Measurements from ENCODE around the gene CORO2B.
A peak's percentile ranks its signal among the peaks of the same experiment; 100 is the strongest.

Gene CORO2B

GRCh38 chr15:68654786-68655560, 76.2 kb downstream of the CORO2B start:
- Histone ChIP-seq H3K36me3 (ENCODE audit: control insufficient read depth in 4 of 4, insufficient read depth in 4 of 4, low read length in 3 of 4) (no peaks in the 10 kb centered on the region), H3K9me3 (ENCODE audit: control extremely low read depth in 1 of 5, control insufficient read depth in 4 of 5, insufficient read depth in 2 of 5, low read depth in 1 of 5, low read length in 4 of 5) (no peaks in the 10 kb centered on the region), H3K4me1 (ENCODE audit: control extremely low read depth in 1 of 4, control insufficient read depth in 4 of 4, insufficient read depth in 4 of 4, low read length in 3 of 4) (peaks cover 3 to 34% (median 27%) of the 10 kb centered on the region in 4 experiments), H3K27me3 (replicated peaks in 2 of 5; ENCODE audit: control insufficient read depth in 4 of 5, insufficient read depth in 5 of 5, low read length in 4 of 5) (no peaks in the 10 kb centered on the region), H3K27ac (ENCODE audit: insufficient read depth in 1 of 2, low read depth in 1 of 2, low read length in 2 of 2, poor library complexity in 1 of 2, severe bottlenecking in 2 of 2) (no peak overlapping the region), H3K4me3 (ENCODE audit: control insufficient read depth in 1 of 7, extremely low read depth in 1 of 7, insufficient read depth in 4 of 7, low read depth in 2 of 7, low read length in 6 of 7) (no peak overlapping the region)
- 91% methylated on average over 7 of the region's 8 CpGs for WGBS (ENCODE audit: insufficient coverage)
- ChIA-PET POLR2A (no interaction called here), CTCF (interaction anchor here (0.9 to 1.9 kb wide), 8 partner anchors 9 to 269 kb away, joined by 3 to 10 read pairs (median 4); no protein-coding TSS in a partner anchor)
- DNase-seq: no peak

GRCh38 chr15:68655686-68656437, 77.1 kb downstream of the CORO2B start:
- ChIA-PET CTCF (interaction anchor here (0.9 to 1.8 kb wide), 4 partner anchors 10 to 268 kb away, joined by 3 to 6 read pairs (median 4); no protein-coding TSS in a partner anchor), POLR2A (no interaction called here)
- H3K27me3 ChIP-seq (replicated peaks in 2 of 5; ENCODE audit: control insufficient read depth in 4 of 5, insufficient read depth in 5 of 5, low read length in 4 of 5): no peaks in the 10 kb centered on the region
- peaks cover 3 to 34% (median 27%) of the 10 kb centered on the region in 4 experiments for H3K4me1 ChIP-seq (ENCODE audit: control extremely low read depth in 1 of 4, control insufficient read depth in 4 of 4, insufficient read depth in 4 of 4, low read length in 3 of 4)
- no peaks in the 10 kb centered on the region for H3K36me3 ChIP-seq (ENCODE audit: control insufficient read depth in 4 of 4, insufficient read depth in 4 of 4, low read length in 3 of 4)
- no peak overlapping the region for H3K27ac ChIP-seq (ENCODE audit: insufficient read depth in 1 of 2, low read depth in 1 of 2, low read length in 2 of 2, poor library complexity in 1 of 2, severe bottlenecking in 2 of 2)
- no peaks in the 10 kb centered on the region for H3K9me3 ChIP-seq (ENCODE audit: control extremely low read depth in 1 of 5, control insufficient read depth in 4 of 5, insufficient read depth in 2 of 5, low read depth in 1 of 5, low read length in 4 of 5)
- 100% methylated on average over 1 of the region's 8 CpGs for WGBS (ENCODE audit: insufficient coverage)
- H3K4me3 ChIP-seq (ENCODE audit: control insufficient read depth in 1 of 7, extremely low read depth in 1 of 7, insufficient read depth in 4 of 7, low read depth in 2 of 7, low read length in 6 of 7): no peak overlapping the region
- no peak for DNase-seq

GRCh38 chr15:68656438-68656739, 77.6 kb downstream of the CORO2B start:
- no peak for DNase-seq
- Histone ChIP-seq H3K36me3 (ENCODE audit: control insufficient read depth in 4 of 4, insufficient read depth in 4 of 4, low read length in 3 of 4) (no peaks in the 10 kb centered on the region), H3K4me3 (ENCODE audit: control insufficient read depth in 1 of 7, extremely low read depth in 1 of 7, insufficient read depth in 4 of 7, low read depth in 2 of 7, low read length in 6 of 7) (no peak overlapping the region), H3K4me1 (ENCODE audit: control extremely low read depth in 1 of 4, control insufficient read depth in 4 of 4, insufficient read depth in 4 of 4, low read length in 3 of 4) (peaks cover 3 to 34% (median 27%) of the 10 kb centered on the region in 4 experiments), H3K27me3 (replicated peaks in 2 of 5; ENCODE audit: control insufficient read depth in 4 of 5, insufficient read depth in 5 of 5, low read length in 4 of 5) (no peaks in the 10 kb centered on the region), H3K27ac (ENCODE audit: insufficient read depth in 1 of 2, low read depth in 1 of 2, low read length in 2 of 2, poor library complexity in 1 of 2, severe bottlenecking in 2 of 2) (no peak overlapping the region), H3K9me3 (ENCODE audit: control extremely low read depth in 1 of 5, control insufficient read depth in 4 of 5, insufficient read depth in 2 of 5, low read depth in 1 of 5, low read length in 4 of 5) (no peaks in the 10 kb centered on the region)
- CTCF ChIA-PET: interaction anchor here (1.3 kb wide), 1 partner anchor 17 kb away, joined by 6 read pairs; no protein-coding TSS in a partner anchor
- 100% methylated on average over 1 of the region's 1 CpG for WGBS (ENCODE audit: insufficient coverage)
- POLR2A ChIA-PET: no interaction called here

GRCh38 chr15:68658151-68658550, 79.4 kb downstream of the CORO2B start:
- Histone ChIP-seq H3K36me3 (ENCODE audit: control insufficient read depth in 4 of 4, insufficient read depth in 4 of 4, low read length in 3 of 4) (no peaks in the 10 kb centered on the region), H3K4me1 (ENCODE audit: control extremely low read depth in 1 of 4, control insufficient read depth in 4 of 4, insufficient read depth in 4 of 4, low read length in 3 of 4) (peaks cover 3 to 23% (median 19%) of the 10 kb centered on the region in 4 experiments), H3K27ac (ENCODE audit: insufficient read depth in 1 of 2, low read depth in 1 of 2, low read length in 2 of 2, poor library complexity in 1 of 2, severe bottlenecking in 2 of 2) (no peak overlapping the region), H3K4me3 (ENCODE audit: control insufficient read depth in 1 of 7, extremely low read depth in 1 of 7, insufficient read depth in 4 of 7, low read depth in 2 of 7, low read length in 6 of 7) (peak overlapping the region in 1 of 7 experiments; percentile 34), H3K9me3 (ENCODE audit: control extremely low read depth in 1 of 5, control insufficient read depth in 4 of 5, insufficient read depth in 2 of 5, low read depth in 1 of 5, low read length in 4 of 5) (no peaks in the 10 kb centered on the region), H3K27me3 (replicated peaks in 2 of 5; ENCODE audit: control insufficient read depth in 4 of 5, insufficient read depth in 5 of 5, low read length in 4 of 5) (no peaks in the 10 kb centered on the region)
- ChIA-PET POLR2A (no interaction called here), CTCF (interaction anchor here (1.2 to 4.2 kb wide), 3 partner anchors 8 to 109 kb away, joined by 3 to 27 read pairs (median 4); no protein-coding TSS in a partner anchor)
- peak in 2 of 3 donors; percentile 61 to 75 for DNase-seq
- 14% methylated on average over 6 of the region's 8 CpGs for WGBS (ENCODE audit: insufficient coverage)

GRCh38 chr15:68658641-68659358, 80.0 kb downstream of the CORO2B start:
- POLR2A ChIA-PET: no interaction called here
- CTCF ChIA-PET: interaction anchor here (0.7 to 4.2 kb wide), 5 partner anchors 7 to 110 kb away, joined by 3 to 27 read pairs (median 4); no protein-coding TSS in a partner anchor
- H3K4me1 ChIP-seq (ENCODE audit: control extremely low read depth in 1 of 4, control insufficient read depth in 4 of 4, insufficient read depth in 4 of 4, low read length in 3 of 4): peaks cover 3 to 23% (median 19%) of the 10 kb centered on the region in 4 experiments
- H3K9me3 ChIP-seq (ENCODE audit: control extremely low read depth in 1 of 5, control insufficient read depth in 4 of 5, insufficient read depth in 2 of 5, low read depth in 1 of 5, low read length in 4 of 5): no peaks in the 10 kb centered on the region
- H3K27me3 ChIP-seq (replicated peaks in 2 of 5; ENCODE audit: control insufficient read depth in 4 of 5, insufficient read depth in 5 of 5, low read length in 4 of 5): no peaks in the 10 kb centered on the region
- no peak for DNase-seq
- H3K27ac ChIP-seq (ENCODE audit: insufficient read depth in 1 of 2, low read depth in 1 of 2, low read length in 2 of 2, poor library complexity in 1 of 2, severe bottlenecking in 2 of 2): no peak overlapping the region
- no peak overlapping the region for H3K4me3 ChIP-seq (ENCODE audit: control insufficient read depth in 1 of 7, extremely low read depth in 1 of 7, insufficient read depth in 4 of 7, low read depth in 2 of 7, low read length in 6 of 7)
- 100% methylated on average over 2 of the region's 8 CpGs for WGBS (ENCODE audit: insufficient coverage)
- no peaks in the 10 kb centered on the region for H3K36me3 ChIP-seq (ENCODE audit: control insufficient read depth in 4 of 4, insufficient read depth in 4 of 4, low read length in 3 of 4)

- Histone ChIP-seq H3K9me3 (ENCODE audit: control extremely low read depth in 1 of 5, control insufficient read depth in 4 of 5, insufficient read depth in 2 of 5, low read depth in 1 of 5, low read length in 4 of 5) (no peaks in the 10 kb centered on the region), H3K27me3 (replicated peaks in 2 of 5; ENCODE audit: control insufficient read depth in 4 of 5, insufficient read depth in 5 of 5, low read length in 4 of 5) (no peaks in the 10 kb centered on the region), H3K4me1 (ENCODE audit: control extremely low read depth in 1 of 4, control insufficient read depth in 4 of 4, insufficient read depth in 4 of 4, low read length in 3 of 4) (peaks cover 2 to 35% (median 26%) of the 10 kb centered on the region in 4 experiments), H3K27ac (ENCODE audit: insufficient read depth in 1 of 2, low read depth in 1 of 2, low read length in 2 of 2, poor library complexity in 1 of 2, severe bottlenecking in 2 of 2) (no peak overlapping the region), H3K4me3 (ENCODE audit: control insufficient read depth in 1 of 7, extremely low read depth in 1 of 7, insufficient read depth in 4 of 7, low read depth in 2 of 7, low read length in 6 of 7) (no peak overlapping the region), H3K36me3 (ENCODE audit: control insufficient read depth in 4 of 4, insufficient read depth in 4 of 4, low read length in 3 of 4) (no peaks in the 10 kb centered on the region)
- CTCF ChIA-PET: interaction anchor here (0.9 to 2.0 kb wide), 4 partner anchors 10 to 109 kb away, joined by 3 to 11 read pairs (median 4); no protein-coding TSS in a partner anchor
- no CpG with 5 or more reads among the region's 1 CpG for WGBS (ENCODE audit: insufficient coverage)
- POLR2A ChIA-PET: interaction anchor here (0.7 kb wide), 1 partner anchor 10 kb away, joined by 3 read pairs; no protein-coding TSS in a partner anchor
- DNase-seq: no peak
These were observed 84.7 kb downstream of the CORO2B start for GRCh38 chr15:68663526-68663925.

Data from common myeloid progenitor, CD34-positive (primary cell).